GM23338 (cell line): ENCODE measurements around the gene PCDHGC4. TPM values are rescaled to one million over a fixed set of nuclear protein-coding genes. Genes with fewer than 3 reads are reported as not detected.

ENCODE experiments used
- ATAC-seq: fragments of 200-7000 bp; cut with Tn5 transposase; 3 replicates; pipeline ENCODE4 v1.9.1; 2020
- DNase-seq: peaks from one replicate; pipeline ENCODE4 v3.0.0-alpha.2; 2015; ENCODE audit warnings: low spot score
- H2AFZ ChIP-seq: fragments of 200-600 bp; sonication (generic); 2 replicates; pipeline ENCODE4 v1.8.0; 2016; ENCODE audit warnings: antibody characterized with exemption, mild to moderate bottlenecking, moderate library complexity
- H3F3A ChIP-seq: fragments of 200-600 bp; sonication (generic); replicated peaks from 2 replicates; pipeline ENCODE4 v1.8.0; 2017; ENCODE audit warnings: antibody characterized with exemption, mixed run types, low read depth
- H3K27ac ChIP-seq: fragments of 200-600 bp; sonication (generic); 2 replicates; pipeline ENCODE4 v1.6.1; 2016; ENCODE audit warnings: low read depth
- H3K27me3 ChIP-seq: fragments of 200-600 bp; sonication (generic); 2 replicates; pipeline ENCODE4 v1.8.0; 2016; ENCODE audit warnings: mild to moderate bottlenecking, mixed run types, moderate library complexity; ENCODE audit not compliant: insufficient read depth
- H3K36me3 ChIP-seq: fragments of 200-600 bp; sonication (generic); 2 replicates; pipeline ENCODE4 v1.8.0; 2016; ENCODE audit warnings: mild to moderate bottlenecking; ENCODE audit not compliant: insufficient read depth
- H3K4me1 ChIP-seq: fragments of 200-600 bp; sonication (generic); 2 replicates; pipeline ENCODE4 v1.8.0; 2016; ENCODE audit warnings: mild to moderate bottlenecking, moderate library complexity; ENCODE audit not compliant: insufficient read depth
- H3K4me2 ChIP-seq: fragments of 200-600 bp; sonication (generic); 2 replicates; pipeline ENCODE4 v1.7.1; 2017; ENCODE audit warnings: mixed run types
- H3K4me3 ChIP-seq: fragments of 200-600 bp; sonication (generic); 2 replicates; pipeline ENCODE4 v1.6.1; 2016; ENCODE audit warnings: mixed run types
- H3K79me2 ChIP-seq: fragments of 200-600 bp; sonication (generic); replicated peaks from 2 replicates; pipeline ENCODE4 v1.8.0; 2017; ENCODE audit warnings: mild to moderate bottlenecking; ENCODE audit not compliant: insufficient read depth
- H3K9me2 ChIP-seq: fragments of 200-600 bp; sonication (generic); 2 replicates; pipeline ENCODE4 v1.8.0; 2017; ENCODE audit not compliant: insufficient read depth
- H4K20me1 ChIP-seq: fragments of 200-600 bp; sonication (generic); replicated peaks from 2 replicates; pipeline ENCODE4 v1.8.0; 2017; ENCODE audit warnings: mild to moderate bottlenecking; ENCODE audit not compliant: insufficient read depth
- H3K27ac Mint-ChIP-seq: 2 replicates; pipeline ENCODE4 v1.8.0; 2020; ENCODE audit warnings: inconsistent platforms, mild to moderate bottlenecking, moderate library complexity, mixed read lengths
- H3K27me3 Mint-ChIP-seq: 3 replicates; pipeline ENCODE4 v1.8.0; 2022; ENCODE audit warnings: low read depth, mild to moderate bottlenecking, moderate library complexity, mixed read lengths, inconsistent platforms; ENCODE audit not compliant: insufficient read depth, poor library complexity
- H3K36me3 Mint-ChIP-seq: 3 replicates; pipeline ENCODE4 v1.8.0; 2021; ENCODE audit warnings: low read depth, mild to moderate bottlenecking, inconsistent platforms, moderate library complexity, mixed read lengths
- H3K4me1 Mint-ChIP-seq: 3 replicates; pipeline ENCODE4 v1.8.0; 2020; ENCODE audit warnings: mild to moderate bottlenecking, inconsistent platforms, mixed read lengths
- H3K4me3 Mint-ChIP-seq: 3 replicates; pipeline ENCODE4 v1.8.0; 2021; ENCODE audit warnings: moderate library complexity, mild to moderate bottlenecking, inconsistent platforms, mixed read lengths
- H3K9me3 Mint-ChIP-seq: 3 replicates; pipeline ENCODE4 v1.8.0; 2020; ENCODE audit warnings: moderate library complexity, mild to moderate bottlenecking, inconsistent platforms, mixed read lengths
- CREB1 ChIP-seq: fragments of 250-450 bp; sonication (Bioruptor Pico); IDR thresholded peaks from 2 replicates; pipeline ENCODE4 v1.5.0; 2020; ENCODE audit warnings: low read depth, mild to moderate bottlenecking, moderate library complexity
- EZH2 ChIP-seq: fragments of 200-600 bp; sonication (generic); IDR thresholded peaks from one replicate; pipeline ENCODE4 v1.8.0; 2017; ENCODE audit warnings: antibody characterized with exemption, mild to moderate bottlenecking, low read depth; ENCODE audit not compliant: unreplicated experiment
- STAT1 ChIP-seq: IDR thresholded peaks from one replicate; pipeline ENCODE4 v1.6.1; 2016; ENCODE audit warnings: antibody characterized with exemption; ENCODE audit not compliant: unreplicated experiment
- ZNF331 ChIP-seq: fragments of 250-450 bp; sonication (Bioruptor Pico); IDR thresholded peaks from 2 replicates; pipeline ENCODE4 v1.5.0; 2020; ENCODE audit warnings: low read depth, mild to moderate bottlenecking, moderate library complexity
- ZNF462 ChIP-seq: fragments of 250-450 bp; sonication (Bioruptor Pico); IDR thresholded peaks from 2 replicates; pipeline ENCODE4 v1.5.0; 2020; ENCODE audit warnings: mild to moderate bottlenecking, moderate library complexity
- polyA plus RNA-seq: library from polyadenylated mRNA; unstranded; fragments of >200 nt; fragmentation: Nextera tagmentation; extraction: Ambion mirVana; gene quantifications from 2 replicates; pipeline ENCODE4 v1.2.1, GENCODE V29; 2016
- total RNA-seq: library from RNA; depleted of rRNA; stranded (reverse); fragments of >200 nt; shearing (Covaris generic); gene quantifications from 2 replicates; pipeline ENCODE4 v1.2.3, GENCODE V29; 2014
- TF ChIP-seq, protein P1 (sequence below): IDR thresholded peaks from one replicate; pipeline ENCODE4 v1.6.1; 2018; ENCODE audit warnings: antibody characterized with exemption; ENCODE audit not compliant: unreplicated experiment
- TF ChIP-seq, protein P2 (sequence below), 2 experiments: fragments of 200-600 bp in 1 of 2; sonication (generic) in 1 of 2; conservative IDR thresholded peaks; 2 replicates each; pipeline versions ENCODE4 v1.5.1 to v1.6.1; 2016 to 2017; ENCODE audit warnings: antibody characterized with exemption in 2 of 2, low read depth in 2 of 2, mild to moderate bottlenecking in 2 of 2, moderate library complexity in 1 of 2

Gene PCDHGC4
- total and polyA plus RNA-seq, 2 experiments from 2014 or later: 0.31 to 3.0 TPM

- Histone ChIP-seq H3K36me3 (no peaks in the 10 kb centered on the region), H3K27ac (no peak overlapping the region), H3F3A (no peaks in the 10 kb centered on the region), H3K4me2 (peak overlapping the region; percentile 74), H4K20me1 (peaks cover 3% of the 10 kb centered on the region; the same call in 1 of the 2 replicates), H3K79me2 (peaks cover 4% of the 10 kb centered on the region; the same call in 1 of the 2 replicates), H3K9me2 (no peaks in the 10 kb centered on the region), H3K4me1 (peaks cover 31% of the 10 kb centered on the region), H3K4me3 (peak overlapping the region; percentile 53), H3K27me3 (peaks cover 26% of the 10 kb centered on the region), H2AFZ (no peak overlapping the region)
- TF ChIP-seq, protein P1, sequence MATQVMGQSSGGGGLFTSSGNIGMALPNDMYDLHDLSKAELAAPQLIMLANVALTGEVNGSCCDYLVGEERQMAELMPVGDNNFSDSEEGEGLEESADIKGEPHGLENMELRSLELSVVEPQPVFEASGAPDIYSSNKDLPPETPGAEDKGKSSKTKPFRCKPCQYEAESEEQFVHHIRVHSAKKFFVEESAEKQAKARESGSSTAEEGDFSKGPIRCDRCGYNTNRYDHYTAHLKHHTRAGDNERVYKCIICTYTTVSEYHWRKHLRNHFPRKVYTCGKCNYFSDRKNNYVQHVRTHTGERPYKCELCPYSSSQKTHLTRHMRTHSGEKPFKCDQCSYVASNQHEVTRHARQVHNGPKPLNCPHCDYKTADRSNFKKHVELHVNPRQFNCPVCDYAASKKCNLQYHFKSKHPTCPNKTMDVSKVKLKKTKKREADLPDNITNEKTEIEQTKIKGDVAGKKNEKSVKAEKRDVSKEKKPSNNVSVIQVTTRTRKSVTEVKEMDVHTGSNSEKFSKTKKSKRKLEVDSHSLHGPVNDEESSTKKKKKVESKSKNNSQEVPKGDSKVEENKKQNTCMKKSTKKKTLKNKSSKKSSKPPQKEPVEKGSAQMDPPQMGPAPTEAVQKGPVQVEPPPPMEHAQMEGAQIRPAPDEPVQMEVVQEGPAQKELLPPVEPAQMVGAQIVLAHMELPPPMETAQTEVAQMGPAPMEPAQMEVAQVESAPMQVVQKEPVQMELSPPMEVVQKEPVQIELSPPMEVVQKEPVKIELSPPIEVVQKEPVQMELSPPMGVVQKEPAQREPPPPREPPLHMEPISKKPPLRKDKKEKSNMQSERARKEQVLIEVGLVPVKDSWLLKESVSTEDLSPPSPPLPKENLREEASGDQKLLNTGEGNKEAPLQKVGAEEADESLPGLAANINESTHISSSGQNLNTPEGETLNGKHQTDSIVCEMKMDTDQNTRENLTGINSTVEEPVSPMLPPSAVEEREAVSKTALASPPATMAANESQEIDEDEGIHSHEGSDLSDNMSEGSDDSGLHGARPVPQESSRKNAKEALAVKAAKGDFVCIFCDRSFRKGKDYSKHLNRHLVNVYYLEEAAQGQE: no peak
- TF ChIP-seq EZH2: no peak
- TF ChIP-seq ZNF331: no peak
- TF ChIP-seq, protein P2, sequence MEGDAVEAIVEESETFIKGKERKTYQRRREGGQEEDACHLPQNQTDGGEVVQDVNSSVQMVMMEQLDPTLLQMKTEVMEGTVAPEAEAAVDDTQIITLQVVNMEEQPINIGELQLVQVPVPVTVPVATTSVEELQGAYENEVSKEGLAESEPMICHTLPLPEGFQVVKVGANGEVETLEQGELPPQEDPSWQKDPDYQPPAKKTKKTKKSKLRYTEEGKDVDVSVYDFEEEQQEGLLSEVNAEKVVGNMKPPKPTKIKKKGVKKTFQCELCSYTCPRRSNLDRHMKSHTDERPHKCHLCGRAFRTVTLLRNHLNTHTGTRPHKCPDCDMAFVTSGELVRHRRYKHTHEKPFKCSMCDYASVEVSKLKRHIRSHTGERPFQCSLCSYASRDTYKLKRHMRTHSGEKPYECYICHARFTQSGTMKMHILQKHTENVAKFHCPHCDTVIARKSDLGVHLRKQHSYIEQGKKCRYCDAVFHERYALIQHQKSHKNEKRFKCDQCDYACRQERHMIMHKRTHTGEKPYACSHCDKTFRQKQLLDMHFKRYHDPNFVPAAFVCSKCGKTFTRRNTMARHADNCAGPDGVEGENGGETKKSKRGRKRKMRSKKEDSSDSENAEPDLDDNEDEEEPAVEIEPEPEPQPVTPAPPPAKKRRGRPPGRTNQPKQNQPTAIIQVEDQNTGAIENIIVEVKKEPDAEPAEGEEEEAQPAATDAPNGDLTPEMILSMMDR (conservative IDR thresholded peaks at IDR 0.05; ENCODE audit: low read depth in 2 of 2): no peak
- TF ChIP-seq ZNF462 (CRISPR knock-in tag): no peak
- TF ChIP-seq STAT1: no peak
- no peak for TF ChIP-seq CREB1
- H3K4me1 Mint-ChIP-seq: peaks cover 40% of the 10 kb centered on the region
- H3K9me3 Mint-ChIP-seq: no peaks in the 10 kb centered on the region
- H3K4me3 Mint-ChIP-seq: peak overlapping the region; percentile 69
- DNase-seq: no peak
- no peak overlapping the region; the same call in 1 of the 2 replicates for H3K27ac Mint-ChIP-seq
- ATAC-seq: no peak
- H3K36me3 Mint-ChIP-seq: peaks cover 11% of the 10 kb centered on the region
- peaks cover 24% of the 10 kb centered on the region for H3K27me3 Mint-ChIP-seq
Measured at GRCh38 chr5:141484310-141484640, 555 bp upstream of the PCDHGC4 start.
